ENCODE data around the gene MRPL37.
"Not testable (repeated sequence)": the region's sequence is repeated elsewhere in the genome, so short reads cannot be mapped to it uniquely, and the experiment has no call there.

Gene MRPL37

GRCh38 chr1:54190526-54190925 is 9.4 kb upstream of the MRPL37 start:
- Mint-ChIP-seq H3K4me3 (no peak overlapping the region), H3K4me1 (no peaks in the 10 kb centered on the region), H3K27ac (no peak overlapping the region), H3K36me3 (peaks cover 57% of the 10 kb centered on the region), H3K27me3 (no peaks in the 10 kb centered on the region), H3K9me3 (peaks cover 2% of the 10 kb centered on the region)
- no peak for ATAC-seq

GRCh38 chr1:54191525-54191924 is 8.4 kb upstream of the MRPL37 start:
- no peak for ATAC-seq
- no peaks in the 10 kb centered on the region for H3K27me3 Mint-ChIP-seq
- no peaks in the 10 kb centered on the region for H3K4me1 Mint-ChIP-seq
- H3K36me3 Mint-ChIP-seq, result peaks cover 52% of the 10 kb centered on the region
- no peak overlapping the region for H3K4me3 Mint-ChIP-seq
- H3K27ac Mint-ChIP-seq, result no peak overlapping the region
- H3K9me3 Mint-ChIP-seq, result no peaks in the 10 kb centered on the region

GRCh38 chr1:54193453-54193852 is 6.5 kb upstream of the MRPL37 start:
- Mint-ChIP-seq H3K4me1 (no peaks in the 10 kb centered on the region), H3K36me3 (peaks cover 44% of the 10 kb centered on the region), H3K4me3 (no peak overlapping the region), H3K27ac (no peak overlapping the region), H3K27me3 (no peaks in the 10 kb centered on the region), H3K9me3 (no peaks in the 10 kb centered on the region)
- ATAC-seq, result no peak

GRCh38 chr1:54199151-54199764 is 709 bp upstream of the MRPL37 start:
- no peaks in the 10 kb centered on the region for H3K27me3 Mint-ChIP-seq
- H3K36me3 Mint-ChIP-seq, result peaks cover 13% of the 10 kb centered on the region
- peak overlapping the region; percentile 79 for H3K27ac Mint-ChIP-seq
- H3K4me3 Mint-ChIP-seq, result peak overlapping the region; percentile 91
- ATAC-seq, result no peak
- H3K4me1 Mint-ChIP-seq, result peaks cover 30% of the 10 kb centered on the region
- H3K9me3 Mint-ChIP-seq, result no peaks in the 10 kb centered on the region

- Mint-ChIP-seq H3K4me3 (peak overlapping the region; percentile 91), H3K9me3 (no peaks in the 10 kb centered on the region), H3K27me3 (no peaks in the 10 kb centered on the region), H3K4me1 (peaks cover 30% of the 10 kb centered on the region), H3K36me3 (peaks cover 12% of the 10 kb centered on the region), H3K27ac (peak overlapping the region; percentile 79)
- ATAC-seq, result peak; percentile 42
These were observed 591 bp downstream of the MRPL37 start for GRCh38 chr1:54200519-54200997.

- H3K9me3 Mint-ChIP-seq, result no peaks in the 10 kb centered on the region
- H3K36me3 Mint-ChIP-seq, result peaks cover 35% of the 10 kb centered on the region
- H3K4me3 Mint-ChIP-seq, result no peak overlapping the region
- H3K27me3 Mint-ChIP-seq, result no peaks in the 10 kb centered on the region
- no peak overlapping the region for H3K27ac Mint-ChIP-seq
- ATAC-seq, result no peak
- H3K4me1 Mint-ChIP-seq, result peaks cover 26% of the 10 kb centered on the region
These were observed 4.2 kb downstream of the MRPL37 start for GRCh38 chr1:54204199-54204598.

- no peak overlapping the region for H3K4me3 Mint-ChIP-seq
- peaks cover 4% of the 10 kb centered on the region for H3K4me1 Mint-ChIP-seq
- no peak for ATAC-seq
- H3K27me3 Mint-ChIP-seq, result no peaks in the 10 kb centered on the region
- H3K9me3 Mint-ChIP-seq, result no peaks in the 10 kb centered on the region
- H3K36me3 Mint-ChIP-seq, result peaks cover 60% of the 10 kb centered on the region
- no peak overlapping the region for H3K27ac Mint-ChIP-seq
These were observed 7.3 kb downstream of the MRPL37 start for GRCh38 chr1:54207287-54207686.

- H3K36me3 Mint-ChIP-seq, result peaks cover 64% of the 10 kb centered on the region
- H3K9me3 Mint-ChIP-seq, ATAC-seq, H3K27me3 Mint-ChIP-seq, H3K27ac Mint-ChIP-seq, H3K4me3 Mint-ChIP-seq, H3K4me1 Mint-ChIP-seq: not testable (repeated sequence)
These were observed 7.9 kb downstream of the MRPL37 start for GRCh38 chr1:54207896-54208295.

GRCh38 chr1:54212872-54213271 is 12.9 kb downstream of the MRPL37 start:
- Mint-ChIP-seq H3K27ac (no peak overlapping the region), H3K27me3 (no peaks in the 10 kb centered on the region), H3K4me1 (no peaks in the 10 kb centered on the region), H3K4me3 (no peak overlapping the region), H3K36me3 (peaks cover 72% of the 10 kb centered on the region), H3K9me3 (no peaks in the 10 kb centered on the region)
- no peak for ATAC-seq

- no peak overlapping the region for H3K4me3 Mint-ChIP-seq
- peaks cover 72% of the 10 kb centered on the region for H3K36me3 Mint-ChIP-seq
- ATAC-seq, result no peak
- H3K4me1 Mint-ChIP-seq, result no peaks in the 10 kb centered on the region
- no peaks in the 10 kb centered on the region for H3K9me3 Mint-ChIP-seq
- no peaks in the 10 kb centered on the region for H3K27me3 Mint-ChIP-seq
- H3K27ac Mint-ChIP-seq, result no peak overlapping the region
These were observed 15.6 kb downstream of the MRPL37 start for GRCh38 chr1:54215523-54215922.

- Mint-ChIP-seq H3K9me3 (no peaks in the 10 kb centered on the region), H3K36me3 (peaks cover 51% of the 10 kb centered on the region), H3K4me3 (no peak overlapping the region), H3K4me1 (no peaks in the 10 kb centered on the region), H3K27me3 (no peaks in the 10 kb centered on the region), H3K27ac (peak overlapping the region; percentile 10)
- ATAC-seq, result no peak
These were observed 19.1 kb downstream of the MRPL37 start for GRCh38 chr1:54218883-54219687.

GRCh38 chr1:54219688-54220003 is 19.7 kb downstream of the MRPL37 start:
- H3K27me3 Mint-ChIP-seq, result no peaks in the 10 kb centered on the region
- no peaks in the 10 kb centered on the region for H3K4me1 Mint-ChIP-seq
- H3K27ac Mint-ChIP-seq, result peak overlapping the region; percentile 10
- H3K36me3 Mint-ChIP-seq, result peaks cover 47% of the 10 kb centered on the region
- no peaks in the 10 kb centered on the region for H3K9me3 Mint-ChIP-seq
- no peak for ATAC-seq
- no peak overlapping the region for H3K4me3 Mint-ChIP-seq

- no peak overlapping the region for H3K4me3 Mint-ChIP-seq
- no peaks in the 10 kb centered on the region for H3K9me3 Mint-ChIP-seq
- peaks cover 47% of the 10 kb centered on the region for H3K36me3 Mint-ChIP-seq
- H3K27me3 Mint-ChIP-seq, result no peaks in the 10 kb centered on the region
- ATAC-seq, result no peak
- peak overlapping the region; percentile 10 for H3K27ac Mint-ChIP-seq
- no peaks in the 10 kb centered on the region for H3K4me1 Mint-ChIP-seq
These were observed 20.2 kb downstream of the MRPL37 start for GRCh38 chr1:54220004-54220811.

- Mint-ChIP-seq H3K27ac (no peak overlapping the region), H3K36me3 (peaks cover 44% of the 10 kb centered on the region), H3K9me3 (no peaks in the 10 kb centered on the region), H3K4me3 (no peak overlapping the region), H3K27me3 (no peaks in the 10 kb centered on the region), H3K4me1 (no peaks in the 10 kb centered on the region)
- peak; percentile 45 for ATAC-seq
These were observed 21.3 kb downstream of the MRPL37 start for GRCh38 chr1:54221113-54221834.

- H3K36me3 Mint-ChIP-seq, result peaks cover 38% of the 10 kb centered on the region
- no peaks in the 10 kb centered on the region for H3K9me3 Mint-ChIP-seq
- H3K27me3 Mint-ChIP-seq, result no peaks in the 10 kb centered on the region
- no peak overlapping the region for H3K4me3 Mint-ChIP-seq
- no peak for ATAC-seq
- H3K4me1 Mint-ChIP-seq, result no peaks in the 10 kb centered on the region
- no peak overlapping the region for H3K27ac Mint-ChIP-seq
These were observed 22.0 kb downstream of the MRPL37 start for GRCh38 chr1:54221867-54222484.
